ENCODE results near the gene ZBTB11.
"Not testable (repeated sequence)": the region's sequence is repeated elsewhere in the genome, so short reads cannot be mapped to it uniquely, and the experiment has no call there.

DNA sequence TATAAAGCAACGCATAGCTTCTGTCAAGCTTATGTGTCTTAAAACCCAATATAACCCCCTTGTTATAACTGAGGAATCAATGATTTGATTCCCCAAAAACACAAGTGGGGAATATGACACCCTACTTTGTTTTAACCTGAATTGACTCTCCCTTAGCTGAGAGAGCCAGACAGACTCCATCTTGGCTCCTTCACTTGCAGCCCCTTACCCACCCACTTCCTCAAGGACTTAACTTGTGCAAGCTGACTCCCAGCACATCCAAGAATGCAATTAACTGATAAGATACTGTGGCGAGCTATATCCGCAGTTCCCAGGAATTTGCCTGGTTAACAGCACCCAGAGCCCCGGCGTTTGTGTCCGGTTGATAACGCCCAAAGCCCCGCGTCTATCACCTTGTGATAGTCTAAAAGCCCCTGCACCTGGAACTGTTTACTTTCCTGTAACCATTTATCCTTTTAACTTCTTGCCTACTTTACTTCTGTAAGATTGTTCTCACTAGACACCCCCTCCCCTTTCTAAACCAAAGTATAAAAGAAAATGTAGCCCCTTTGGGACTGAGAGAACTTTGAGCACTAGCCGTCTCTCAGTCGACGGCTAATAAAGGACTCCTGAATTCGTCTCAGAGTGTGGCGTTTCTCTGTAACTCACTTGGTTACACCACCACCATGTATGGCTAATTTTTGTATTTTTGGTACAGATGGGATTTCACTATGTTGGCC, 35.4 kb downstream of the ZBTB11 start:
- not testable (repeated sequence) for TF ChIP-seq POLR2AphosphoS5 (IDR thresholded peaks at IDR 0.05; ENCODE audit: low read depth, low read length); POLR2A (IDR thresholded peaks at IDR 0.05; ENCODE audit: low read depth, low read length); TAF1 (IDR thresholded peaks at IDR 0.05; ENCODE audit: borderline replicate concordance, low read depth, low read length)
